ENCODE data around the gene INTS14. TPM values are rescaled to one million over a fixed set of nuclear protein-coding genes. Genes with fewer than 3 reads are reported as not detected.
"Not testable (repeated sequence)": the region's sequence is repeated elsewhere in the genome, so short reads cannot be mapped to it uniquely, and the experiment has no call there.

INTS14 gene
- total RNA-seq, 1 experiment from 2014 or later, result 23.8 TPM

DNA sequence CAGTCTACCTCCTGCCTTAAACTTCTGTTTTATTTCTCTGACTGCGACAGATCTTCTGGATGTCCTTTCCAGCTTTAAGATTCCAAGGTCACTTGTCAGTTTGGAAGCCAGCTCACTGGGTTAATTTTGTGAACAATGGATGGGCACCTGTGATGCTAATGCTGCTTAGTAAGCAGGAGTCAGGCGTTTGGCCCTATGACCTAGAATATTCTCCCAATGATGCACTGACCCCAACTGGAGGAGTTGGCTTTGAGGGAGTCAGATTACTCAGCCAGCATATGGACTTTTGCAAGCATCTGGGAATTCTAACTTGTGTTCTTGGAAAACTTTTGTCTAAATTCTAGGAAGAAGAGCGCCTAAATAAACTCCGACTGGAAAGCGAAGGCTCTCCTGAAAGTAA lies 52.6 kb downstream of the INTS14 start:
- BruUV-seq (replicated peaks), result no TSS peak
- H3K9ac ChIP-seq (ENCODE audit: low read length), result no peak overlapping the region
- no peak for ATAC-seq

DNA sequence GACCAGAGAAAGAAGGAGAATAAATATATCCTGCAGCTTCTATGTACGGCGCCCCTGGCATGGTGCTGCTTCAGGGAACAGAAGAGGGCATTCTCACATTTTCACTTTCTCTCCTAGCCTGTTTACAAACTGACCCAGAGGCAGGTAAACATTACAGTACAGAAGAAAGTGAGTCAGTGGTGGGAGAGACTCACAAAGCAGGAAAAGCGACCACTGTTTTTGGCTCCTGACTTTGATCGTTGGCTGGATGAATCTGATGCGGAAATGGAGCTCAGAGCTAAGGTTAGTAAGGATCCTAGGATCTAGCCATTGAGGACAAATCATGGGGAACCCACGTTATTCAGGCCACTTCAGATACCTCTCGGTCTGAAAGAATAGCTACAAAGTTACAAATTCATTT lies 54.3 kb downstream of the INTS14 start:
- TF ChIP-seq CTCF (conservative IDR thresholded peaks at IDR 0.05; ENCODE audit: low read depth, low read length) (no peak), EZH2phosphoT487 (IDR thresholded peaks at IDR 0.05; ENCODE audit: borderline replicate concordance, low read length) (no peak), EZH2 (IDR thresholded peaks at IDR 0.05; ENCODE audit: low read length, unreplicated experiment) (no peak)
- H3K36me3 ChIP-seq (ENCODE audit: low read depth, low read length), result peaks cover 9% of the 10 kb centered on the region
- H3K9me3 ChIP-seq (ENCODE audit: low read length), result no peaks in the 10 kb centered on the region
- H2AFZ ChIP-seq (ENCODE audit: low read length), result no peak overlapping the region
- no TSS peak for BruUV-seq (replicated peaks)
- H3K4me1 ChIP-seq (ENCODE audit: insufficient read depth, low read length), result no peaks in the 10 kb centered on the region
- no peaks in the 10 kb centered on the region for H4K20me1 ChIP-seq (ENCODE audit: low read length)
- no peak overlapping the region for H3K4me3 ChIP-seq (ENCODE audit: low read length)
- no peak overlapping the region for H3K4me2 ChIP-seq (ENCODE audit: low read length)
- H3K27ac ChIP-seq (ENCODE audit: low read length), result no peak overlapping the region
- ATAC-seq (no peak), DNase-seq (peak; percentile 12)
- H3K9me2 ChIP-seq (replicated peaks; ENCODE audit: low read length), result no peaks in the 10 kb centered on the region
- intact Hi-C loops (cut with micrococcal nuclease), result no loop called here
- H3F3A ChIP-seq (ENCODE audit: low read length, unreplicated experiment), result no peaks in the 10 kb centered on the region
- POLR2A ChIA-PET (ENCODE audit: unreplicated experiment), result no interaction called here
- CTCF ChIA-PET, result no interaction called here
- no peaks in the 10 kb centered on the region for H3K27me3 ChIP-seq (ENCODE audit: low read length)
- H3K79me2 ChIP-seq (ENCODE audit: low read length), result peaks cover 1% of the 10 kb centered on the region; the same call in 1 of the 2 replicates
- no peak overlapping the region for H3K9ac ChIP-seq (ENCODE audit: low read length)

More for the DNA sequence above, 52.6 kb downstream of the INTS14 start:
- Histone ChIP-seq H3K9me2 (replicated peaks; ENCODE audit: low read length) (no peaks in the 10 kb centered on the region), H3K4me2 (ENCODE audit: low read length) (no peak overlapping the region), H3F3A (ENCODE audit: low read length, unreplicated experiment) (no peaks in the 10 kb centered on the region), H3K36me3 (ENCODE audit: low read depth, low read length) (peaks cover 15% of the 10 kb centered on the region), H4K20me1 (ENCODE audit: low read length) (no peaks in the 10 kb centered on the region), H3K4me1 (ENCODE audit: insufficient read depth, low read length) (no peaks in the 10 kb centered on the region), H3K27ac (ENCODE audit: low read length) (no peak overlapping the region), H3K9me3 (ENCODE audit: low read length) (no peaks in the 10 kb centered on the region), H3K79me2 (ENCODE audit: low read length) (no peaks in the 10 kb centered on the region), H2AFZ (ENCODE audit: low read length) (no peak overlapping the region), H3K27me3 (ENCODE audit: low read length) (no peaks in the 10 kb centered on the region), H3K4me3 (ENCODE audit: low read length) (no peak overlapping the region)
- POLR2A ChIA-PET (ENCODE audit: unreplicated experiment), result no interaction called here
- CTCF ChIA-PET, result no interaction called here
- DNase-seq, result no peak
- no peak for TF ChIP-seq CTCF (conservative IDR thresholded peaks at IDR 0.05; ENCODE audit: low read depth, low read length)
- TF ChIP-seq EZH2 (IDR thresholded peaks at IDR 0.05; ENCODE audit: low read length, unreplicated experiment), result no peak
- TF ChIP-seq EZH2phosphoT487 (IDR thresholded peaks at IDR 0.05; ENCODE audit: borderline replicate concordance, low read length), result no peak
- intact Hi-C loops (cut with micrococcal nuclease), result no loop called here

DNA sequence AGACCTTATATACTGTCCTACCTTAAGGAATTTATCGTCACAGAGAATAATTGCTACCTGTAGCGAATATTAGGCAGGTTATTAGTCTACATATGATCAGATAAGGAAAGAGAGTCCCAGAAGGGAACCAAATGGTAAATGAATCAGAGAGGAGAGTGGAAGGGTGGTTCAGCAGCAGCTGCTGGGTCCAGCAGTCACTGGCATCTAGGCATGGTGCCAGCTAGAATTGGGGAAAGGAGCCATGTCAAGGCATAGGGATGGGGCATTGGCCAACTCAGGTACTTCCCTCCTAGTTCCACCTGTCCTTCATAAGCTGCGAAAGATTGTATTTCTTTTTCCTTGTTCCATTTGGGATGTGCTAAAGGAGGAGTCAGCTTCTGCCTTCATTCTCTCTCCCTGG lies 57.2 kb downstream of the INTS14 start:
- Histone ChIP-seq H3F3A (ENCODE audit: low read length, unreplicated experiment) (no peaks in the 10 kb centered on the region), H2AFZ (ENCODE audit: low read length) (no peak overlapping the region), H3K4me2 (ENCODE audit: low read length) (no peak overlapping the region), H3K27me3 (ENCODE audit: low read length) (no peaks in the 10 kb centered on the region), H3K9me3 (ENCODE audit: low read length) (no peaks in the 10 kb centered on the region), H4K20me1 (ENCODE audit: low read length) (peaks cover 4% of the 10 kb centered on the region; the same call in 1 of the 2 replicates), H3K4me1 (ENCODE audit: insufficient read depth, low read length) (no peaks in the 10 kb centered on the region), H3K4me3 (ENCODE audit: low read length) (no peak overlapping the region), H3K36me3 (ENCODE audit: low read depth, low read length) (peaks cover 7% of the 10 kb centered on the region), H3K9me2 (replicated peaks; ENCODE audit: low read length) (no peaks in the 10 kb centered on the region), H3K79me2 (ENCODE audit: low read length) (peaks cover 25% of the 10 kb centered on the region), H3K9ac (ENCODE audit: low read length) (no peak overlapping the region), H3K27ac (ENCODE audit: low read length) (no peak overlapping the region)
- DNase-seq (no peak), ATAC-seq (no peak)
- ChIA-PET CTCF (no interaction called here), POLR2A (ENCODE audit: unreplicated experiment) (no interaction called here)
- intact Hi-C loops (cut with micrococcal nuclease), result no loop called here
- BruUV-seq (replicated peaks), result no TSS peak
- TF ChIP-seq CTCF (conservative IDR thresholded peaks at IDR 0.05; ENCODE audit: low read depth, low read length) (no peak), EZH2 (IDR thresholded peaks at IDR 0.05; ENCODE audit: low read length, unreplicated experiment) (no peak), EZH2phosphoT487 (IDR thresholded peaks at IDR 0.05; ENCODE audit: borderline replicate concordance, low read length) (no peak)

GRCh38 chr15:65552851-65553250 lies 58.1 kb downstream of the INTS14 start:
- CTCF ChIA-PET; H3K4me2 ChIP-seq (ENCODE audit: low read length); H3K27ac ChIP-seq (ENCODE audit: low read length); H3K4me1 ChIP-seq (ENCODE audit: insufficient read depth, low read length); H2AFZ ChIP-seq (ENCODE audit: low read length); H3K4me3 ChIP-seq (ENCODE audit: low read length); ATAC-seq; H3K27me3 ChIP-seq (ENCODE audit: low read length); H4K20me1 ChIP-seq (ENCODE audit: low read length); H3K9me2 ChIP-seq (replicated peaks; ENCODE audit: low read length); H3K36me3 ChIP-seq (ENCODE audit: low read depth, low read length); H3F3A ChIP-seq (ENCODE audit: low read length, unreplicated experiment); H3K9me3 ChIP-seq (ENCODE audit: low read length); POLR2A ChIA-PET (ENCODE audit: unreplicated experiment); BruUV-seq (replicated peaks); intact Hi-C loops (cut with micrococcal nuclease); H3K9ac ChIP-seq (ENCODE audit: low read length); DNase-seq: not testable (repeated sequence)
- peaks cover 34% of the 10 kb centered on the region for H3K79me2 ChIP-seq (ENCODE audit: low read length)

Data from PC-3 (cell line).